OCI-LY7 (cell line): ENCODE data around the gene PRR14. TPM values are rescaled to one million over a fixed set of nuclear protein-coding genes. Genes with fewer than 3 reads are reported as not detected.

Experiments
- BruUV-seq: library from RNA; stranded (reverse); fragments of 400-500 nt; replicated peaks from 2 replicates; lab custom pipeline; 2021; lab: Mats Ljungman, UMichigan
- CTCF ChIA-PET: fragments of 300-600 bp; sonication (Branson Sonifier 250); formaldehyde crosslinking; loops from one replicate; lab custom pipeline; 2022; ENCODE audit warnings: antibody characterized with exemption; ENCODE audit not compliant: unreplicated experiment; lab: Charles Lee
- POLR2A ChIA-PET: fragments of 300-600 bp; sonication (Branson Sonifier 250); formaldehyde crosslinking; loops from one replicate; lab custom pipeline; 2022; ENCODE audit warnings: antibody characterized with exemption; lab: Charles Lee
- DNase-seq: peaks from one replicate; pipeline ENCODE4 v3.0.0-alpha.2; 2015; ENCODE audit warnings: low spot score
- H2AFZ ChIP-seq: fragments of 200-600 bp; sonication (generic), shearing (Covaris generic); 2 replicates; pipeline ENCODE4 v1.6.1; 2014; ENCODE audit warnings: mild to moderate bottlenecking, antibody characterized with exemption, low read length, moderate library complexity
- H3K27ac ChIP-seq: fragments of 200-600 bp; sonication (generic); 2 replicates; pipeline ENCODE4 v1.5.1; 2014; ENCODE audit warnings: mixed run types, low read depth, mild to moderate bottlenecking, moderate library complexity, low read length, inconsistent platforms; ENCODE audit not compliant: poor library complexity, severe bottlenecking
- H3K36me3 ChIP-seq: fragments of 200-600 bp; sonication (generic); 2 replicates; pipeline ENCODE4 v1.6.1; 2014; ENCODE audit warnings: mild to moderate bottlenecking, antibody characterized with exemption, low read length, moderate library complexity, mixed read lengths; ENCODE audit not compliant: insufficient read depth
- H3K4me1 ChIP-seq: fragments of 200-600 bp; sonication (generic); 2 replicates; pipeline ENCODE4 v1.5.1; 2014; ENCODE audit warnings: mild to moderate bottlenecking, low read length; ENCODE audit not compliant: insufficient read depth, poor library complexity, severe bottlenecking
- H3K4me2 ChIP-seq: fragments of 200-600 bp; sonication (generic); 2 replicates; pipeline ENCODE4 v1.6.1; 2014; ENCODE audit warnings: mild to moderate bottlenecking, low read length
- H3K4me3 ChIP-seq: fragments of 200-600 bp; sonication (generic); 2 replicates; pipeline ENCODE4 v1.5.1; 2014; ENCODE audit warnings: mild to moderate bottlenecking, low read depth, low read length; ENCODE audit not compliant: poor library complexity, severe bottlenecking
- H3K79me2 ChIP-seq: fragments of 200-600 bp; sonication (generic); 2 replicates; pipeline ENCODE4 v1.6.1; 2016; ENCODE audit warnings: low read depth, mild to moderate bottlenecking, low read length, moderate library complexity, mixed read lengths; ENCODE audit not compliant: insufficient read depth
- H3K9me2 ChIP-seq: fragments of 200-600 bp; sonication (generic); 2 replicates; pipeline ENCODE4 v1.6.1; 2016; ENCODE audit warnings: mild to moderate bottlenecking, low read length, mixed read lengths; ENCODE audit not compliant: insufficient read depth
- H3K9me3 ChIP-seq: fragments of 200-600 bp; sonication (generic); 2 replicates; pipeline ENCODE4 v1.6.1; 2014; ENCODE audit warnings: mild to moderate bottlenecking, mixed run types, low read length, mixed read lengths
- H4K20me1 ChIP-seq: fragments of 200-600 bp; sonication (generic); 2 replicates; pipeline ENCODE4 v1.6.1; 2014; ENCODE audit warnings: mild to moderate bottlenecking, antibody characterized with exemption, low read length, moderate library complexity, mixed read lengths; ENCODE audit not compliant: insufficient read depth
- EZH2phosphoT487 ChIP-seq: fragments of 200-600 bp; sonication (generic); IDR thresholded peaks from 2 replicates; pipeline ENCODE4 v1.6.1; 2018; ENCODE audit warnings: low read depth, borderline replicate concordance, mild to moderate bottlenecking, mixed run types, antibody characterized with exemption, low read length, moderate library complexity, mixed read lengths
- intact Hi-C: fragments of 100-400 bp; cut with micrococcal nuclease; formaldehyde crosslinking; loops from one replicate; pipeline ENCODE4 v1.10.0; 2022; ENCODE audit not compliant: unreplicated experiment
- total RNA-seq, 2 experiments: library from RNA; depleted of rRNA in 1 of 2; stranded (reverse); fragments of >200 nt in 1 of 2; shearing (Covaris generic) in 1 of 2; gene quantifications; 2 replicates each; pipeline ENCODE4 v1.2.3, GENCODE V29; 2014 to 2022
- TF ChIP-seq, protein P1 (sequence below): fragments of 200-600 bp; sonication (generic); conservative IDR thresholded peaks from 2 replicates; pipeline ENCODE4 v1.5.1; 2014; ENCODE audit warnings: mild to moderate bottlenecking, antibody characterized with exemption, low read length, moderate library complexity, mixed read lengths

PRR14 gene
- total RNA-seq, 2 experiments from 2014 or later: 33.2 to 75.5 TPM

GRCh38 chr16:30641378-30641982, 9.3 kb upstream of the PRR14 start:
- no peak overlapping the region for H3K4me3 ChIP-seq
- H2AFZ ChIP-seq: no peak overlapping the region
- H3K79me2 ChIP-seq: no peaks in the 10 kb centered on the region
- intact Hi-C loops: no loop called here
- TF ChIP-seq EZH2phosphoT487: no peak
- TF ChIP-seq, protein P1, sequence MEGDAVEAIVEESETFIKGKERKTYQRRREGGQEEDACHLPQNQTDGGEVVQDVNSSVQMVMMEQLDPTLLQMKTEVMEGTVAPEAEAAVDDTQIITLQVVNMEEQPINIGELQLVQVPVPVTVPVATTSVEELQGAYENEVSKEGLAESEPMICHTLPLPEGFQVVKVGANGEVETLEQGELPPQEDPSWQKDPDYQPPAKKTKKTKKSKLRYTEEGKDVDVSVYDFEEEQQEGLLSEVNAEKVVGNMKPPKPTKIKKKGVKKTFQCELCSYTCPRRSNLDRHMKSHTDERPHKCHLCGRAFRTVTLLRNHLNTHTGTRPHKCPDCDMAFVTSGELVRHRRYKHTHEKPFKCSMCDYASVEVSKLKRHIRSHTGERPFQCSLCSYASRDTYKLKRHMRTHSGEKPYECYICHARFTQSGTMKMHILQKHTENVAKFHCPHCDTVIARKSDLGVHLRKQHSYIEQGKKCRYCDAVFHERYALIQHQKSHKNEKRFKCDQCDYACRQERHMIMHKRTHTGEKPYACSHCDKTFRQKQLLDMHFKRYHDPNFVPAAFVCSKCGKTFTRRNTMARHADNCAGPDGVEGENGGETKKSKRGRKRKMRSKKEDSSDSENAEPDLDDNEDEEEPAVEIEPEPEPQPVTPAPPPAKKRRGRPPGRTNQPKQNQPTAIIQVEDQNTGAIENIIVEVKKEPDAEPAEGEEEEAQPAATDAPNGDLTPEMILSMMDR: no peak
- H3K4me1 ChIP-seq: no peaks in the 10 kb centered on the region
- no peak for DNase-seq
- no peaks in the 10 kb centered on the region for H3K9me2 ChIP-seq
- CTCF ChIA-PET: no interaction called here
- no peaks in the 10 kb centered on the region for H3K36me3 ChIP-seq
- H4K20me1 ChIP-seq: no peaks in the 10 kb centered on the region
- no peak overlapping the region for H3K4me2 ChIP-seq
- POLR2A ChIA-PET: interaction anchor here (0.6 kb wide), 1 partner anchor 250 kb away, joined by 3 read pairs; no protein-coding TSS in a partner anchor
- H3K27ac ChIP-seq: no peak overlapping the region
- H3K9me3 ChIP-seq: no peaks in the 10 kb centered on the region
- BruUV-seq: no TSS peak

GRCh38 chr16:30644334-30644830, 6.4 kb upstream of the PRR14 start:
- no peaks in the 10 kb centered on the region for H3K9me3 ChIP-seq
- TF ChIP-seq EZH2phosphoT487: no peak
- TF ChIP-seq, protein P1: no peak
- CTCF ChIA-PET: no interaction called here

GRCh38 chr16:30645727-30646126, 5.0 kb upstream of the PRR14 start:
- Histone ChIP-seq H3K4me3 (no peak overlapping the region), H3K9me3 (no peaks in the 10 kb centered on the region), H4K20me1 (no peaks in the 10 kb centered on the region), H3K4me2 (no peak overlapping the region), H3K79me2 (no peaks in the 10 kb centered on the region), H3K4me1 (peaks cover 6% of the 10 kb centered on the region), H3K36me3 (no peaks in the 10 kb centered on the region), H3K27ac (no peak overlapping the region), H3K9me2 (no peaks in the 10 kb centered on the region), H2AFZ (no peak overlapping the region)
- ChIA-PET CTCF (no interaction called here), POLR2A (interaction anchor here (1.1 kb wide), 1 partner anchor 32 kb away, joined by 3 read pairs; no protein-coding TSS in a partner anchor)
- no peak for TF ChIP-seq EZH2phosphoT487
- TF ChIP-seq, protein P1: no peak
- DNase-seq: no peak
- no TSS peak for BruUV-seq
- intact Hi-C loops: no loop called here

More at GRCh38 chr16:30644334-30644830, 6.4 kb upstream of the PRR14 start:
- no TSS peak for BruUV-seq
- DNase-seq: no peak
- Histone ChIP-seq H3K4me2 (no peak overlapping the region), H3K36me3 (no peaks in the 10 kb centered on the region), H2AFZ (no peak overlapping the region), H3K9me2 (no peaks in the 10 kb centered on the region), H3K27ac (no peak overlapping the region), H3K79me2 (no peaks in the 10 kb centered on the region), H3K4me3 (no peak overlapping the region), H3K4me1 (no peaks in the 10 kb centered on the region), H4K20me1 (no peaks in the 10 kb centered on the region)
- POLR2A ChIA-PET: interaction anchor here (0.6 kb wide), 1 partner anchor 274 kb away, joined by 3 read pairs; no protein-coding TSS in a partner anchor
- intact Hi-C loops: no loop called here
